ENCODE measurements around the gene PRKAR2B. TPM values are rescaled to one million over a fixed set of nuclear protein-coding genes. Genes with fewer than 3 reads are reported as not detected.

The PRKAR2B gene
- total RNA-seq, 3 donors from 2014 or later (not counting 1 experiment from before 2014, with no cell fraction given) = 2.1 to 14.3 (median 4.0) TPM

DNA sequence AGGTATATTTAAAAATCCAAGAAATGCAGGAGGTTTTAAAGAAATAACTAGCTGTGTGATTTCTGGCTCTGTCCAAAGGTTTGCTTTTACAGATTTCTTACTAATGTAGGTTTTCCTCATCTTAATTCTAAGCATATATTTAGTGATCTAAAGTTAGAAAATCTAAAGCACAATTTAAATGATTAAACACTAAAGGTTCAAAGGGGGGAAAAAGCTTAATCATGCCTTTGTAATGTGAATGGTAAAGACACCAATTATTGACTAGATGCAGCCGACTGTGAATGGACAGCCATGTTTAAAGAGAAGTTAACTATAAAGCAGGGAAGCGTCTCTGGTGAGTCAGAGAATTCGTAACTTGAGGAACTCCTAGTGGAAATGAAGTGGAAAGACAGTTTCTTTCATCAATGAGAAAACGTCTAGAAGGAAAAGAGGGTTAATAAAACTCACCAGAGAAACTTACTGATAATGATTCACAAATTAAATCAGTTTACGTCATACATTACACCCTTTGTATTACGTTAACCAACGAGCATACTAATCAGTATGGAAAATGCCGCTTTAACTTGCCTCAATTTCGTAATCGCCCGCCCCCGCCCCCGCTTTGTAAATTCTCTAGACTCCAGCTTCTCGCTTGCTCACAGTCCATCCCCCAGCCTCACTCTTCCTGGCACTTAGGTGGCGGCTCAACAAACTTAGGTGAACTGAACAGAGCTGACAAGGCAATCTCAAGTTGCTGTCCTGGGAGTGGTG lies 123.2 kb downstream of the PRKAR2B start:
- TF ChIP-seq, protein P1, sequence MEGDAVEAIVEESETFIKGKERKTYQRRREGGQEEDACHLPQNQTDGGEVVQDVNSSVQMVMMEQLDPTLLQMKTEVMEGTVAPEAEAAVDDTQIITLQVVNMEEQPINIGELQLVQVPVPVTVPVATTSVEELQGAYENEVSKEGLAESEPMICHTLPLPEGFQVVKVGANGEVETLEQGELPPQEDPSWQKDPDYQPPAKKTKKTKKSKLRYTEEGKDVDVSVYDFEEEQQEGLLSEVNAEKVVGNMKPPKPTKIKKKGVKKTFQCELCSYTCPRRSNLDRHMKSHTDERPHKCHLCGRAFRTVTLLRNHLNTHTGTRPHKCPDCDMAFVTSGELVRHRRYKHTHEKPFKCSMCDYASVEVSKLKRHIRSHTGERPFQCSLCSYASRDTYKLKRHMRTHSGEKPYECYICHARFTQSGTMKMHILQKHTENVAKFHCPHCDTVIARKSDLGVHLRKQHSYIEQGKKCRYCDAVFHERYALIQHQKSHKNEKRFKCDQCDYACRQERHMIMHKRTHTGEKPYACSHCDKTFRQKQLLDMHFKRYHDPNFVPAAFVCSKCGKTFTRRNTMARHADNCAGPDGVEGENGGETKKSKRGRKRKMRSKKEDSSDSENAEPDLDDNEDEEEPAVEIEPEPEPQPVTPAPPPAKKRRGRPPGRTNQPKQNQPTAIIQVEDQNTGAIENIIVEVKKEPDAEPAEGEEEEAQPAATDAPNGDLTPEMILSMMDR (IDR thresholded peaks at IDR 0.05) = peak; percentile 47
- Histone ChIP-seq H3K27ac (ENCODE audit: low read length) (peak overlapping the region; percentile 90), H3K4me3 (ENCODE audit: low read length) (peak overlapping the region; percentile 45), H3K9me3 (ENCODE audit: control insufficient read depth, insufficient read depth, low read length) (no peaks in the 10 kb centered on the region), H3K4me1 (ENCODE audit: control insufficient read depth, insufficient read depth, low read length) (peaks cover 10% of the 10 kb centered on the region), H3K27me3 (ENCODE audit: control insufficient read depth, insufficient read depth, low read length) (no peaks in the 10 kb centered on the region), H3K36me3 (ENCODE audit: control insufficient read depth, insufficient read depth, low read length) (no peaks in the 10 kb centered on the region)
- Mint-ChIP-seq H3K4me1 (peaks cover 28 to 40% of the 10 kb centered on the region in 2 donors), H3K27me3 (ENCODE audit: low read depth in 2 of 2) (peaks cover 4% of the 10 kb centered on the region in 2 donors), H3K27ac (peak overlapping the region; percentile 99 to 100), H3K4me3 (peak overlapping the region; percentile 95), H3K36me3 (no peaks in the 10 kb centered on the region), H3K9me3 (no peaks in the 10 kb centered on the region)
- intact Hi-C loops (cut with micrococcal nuclease) = loop anchor here (1.0 to 5.0 kb wide), 5 partner anchors 302 to 883 kb away; partner anchors contain the start of genes CCDC71L, DLD, NAMPT and PIK3CG
- peak; percentile 4 to 13 (median 5) for ATAC-seq
- DNase-seq = peak in 1 of 2 donors; percentile 87
- WGBS (ENCODE audit: insufficient coverage) = 0% methylated on average over 15 of the region's 15 CpGs

DNA sequence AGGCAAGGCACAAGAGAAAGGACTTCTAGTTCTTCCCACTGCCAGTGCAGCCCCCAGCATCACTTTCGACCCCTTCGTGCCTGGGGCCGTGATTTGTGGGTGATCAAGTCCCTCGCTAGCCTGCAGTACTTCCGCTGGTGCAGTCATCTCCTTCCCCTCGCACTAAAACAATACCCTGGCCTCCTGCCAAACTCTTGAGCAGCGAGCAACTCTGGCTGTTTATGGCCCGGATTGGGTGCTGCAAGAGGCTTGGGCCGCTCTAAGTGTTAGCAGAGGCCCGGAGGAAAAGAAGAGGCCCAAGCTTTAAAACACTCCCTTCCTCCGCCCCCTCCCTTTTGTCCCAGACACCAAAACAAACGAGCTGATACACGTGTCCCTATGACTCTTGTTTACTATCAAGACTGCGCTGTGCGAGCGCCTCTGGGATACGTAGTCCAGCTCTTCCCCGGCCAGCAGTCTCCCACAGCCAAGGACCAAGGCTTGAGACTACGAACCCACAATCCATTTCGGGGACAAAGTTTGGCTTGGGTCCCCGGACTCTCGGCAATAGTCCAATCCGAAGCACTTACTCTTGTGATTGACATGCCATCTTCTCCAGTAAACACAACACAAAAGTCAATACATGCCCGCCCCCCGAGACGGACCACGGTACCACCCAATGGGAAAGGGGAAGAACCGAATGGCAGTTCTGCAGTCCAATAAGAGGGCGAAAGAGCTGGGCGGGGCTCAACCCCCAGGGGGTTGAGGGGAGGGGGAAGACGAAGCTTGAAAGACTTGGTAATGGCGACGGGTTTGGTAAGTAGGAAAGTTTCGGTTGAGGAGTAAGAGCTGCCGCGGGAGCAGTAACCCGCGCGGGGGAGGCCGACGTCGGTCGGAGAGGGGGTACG lies 124.0 kb downstream of the PRKAR2B start, which contains the start of gene HBP1:
Gene HBP1 (plus strand): TSS at position 771 of the 887 bp plus-strand sequence. CDS start 10,891 bp downstream, outside the sequence.
- H3K27ac Mint-ChIP-seq = peak within 1 kb of the TSS; percentile 99 to 100
- intact Hi-C loops (cut with micrococcal nuclease) = loop anchor here (1.0 to 5.0 kb wide), 5 partner anchors 303 to 884 kb away; partner anchors contain the start of genes CCDC71L, DLD, NAMPT and PIK3CG
- peaks cover 36 to 49% of the 10 kb centered on the region in 2 donors for H3K4me1 Mint-ChIP-seq
- DNase-seq (peak; percentile 95 to 99), ATAC-seq (peak; percentile 74 to 90 (median 78))
- TF ChIP-seq, protein P1 (IDR thresholded peaks at IDR 0.05) = no peak
- Histone ChIP-seq H3K9me3 (ENCODE audit: control insufficient read depth, insufficient read depth, low read length) (no peaks in the 10 kb centered on the region), H3K36me3 (ENCODE audit: control insufficient read depth, insufficient read depth, low read length) (no peaks in the 10 kb centered on the region), H3K27ac (ENCODE audit: low read length) (peak within 1 kb of the TSS; percentile 99), H3K4me3 (ENCODE audit: low read length) (peak within 1 kb of the TSS; percentile 96), H3K4me1 (ENCODE audit: control insufficient read depth, insufficient read depth, low read length) (peaks cover 11% of the 10 kb centered on the region), H3K27me3 (ENCODE audit: control insufficient read depth, insufficient read depth, low read length) (no peaks in the 10 kb centered on the region)
- 0% methylated on average over 44 of the region's 44 CpGs for WGBS (ENCODE audit: insufficient coverage)
- no peaks in the 10 kb centered on the region for H3K9me3 Mint-ChIP-seq
- H3K27me3 Mint-ChIP-seq (ENCODE audit: low read depth in 2 of 2) = peaks cover 4% of the 10 kb centered on the region in 2 donors
- H3K4me3 Mint-ChIP-seq = peak within 1 kb of the TSS; percentile 95
- no peaks in the 10 kb centered on the region for H3K36me3 Mint-ChIP-seq

DNA sequence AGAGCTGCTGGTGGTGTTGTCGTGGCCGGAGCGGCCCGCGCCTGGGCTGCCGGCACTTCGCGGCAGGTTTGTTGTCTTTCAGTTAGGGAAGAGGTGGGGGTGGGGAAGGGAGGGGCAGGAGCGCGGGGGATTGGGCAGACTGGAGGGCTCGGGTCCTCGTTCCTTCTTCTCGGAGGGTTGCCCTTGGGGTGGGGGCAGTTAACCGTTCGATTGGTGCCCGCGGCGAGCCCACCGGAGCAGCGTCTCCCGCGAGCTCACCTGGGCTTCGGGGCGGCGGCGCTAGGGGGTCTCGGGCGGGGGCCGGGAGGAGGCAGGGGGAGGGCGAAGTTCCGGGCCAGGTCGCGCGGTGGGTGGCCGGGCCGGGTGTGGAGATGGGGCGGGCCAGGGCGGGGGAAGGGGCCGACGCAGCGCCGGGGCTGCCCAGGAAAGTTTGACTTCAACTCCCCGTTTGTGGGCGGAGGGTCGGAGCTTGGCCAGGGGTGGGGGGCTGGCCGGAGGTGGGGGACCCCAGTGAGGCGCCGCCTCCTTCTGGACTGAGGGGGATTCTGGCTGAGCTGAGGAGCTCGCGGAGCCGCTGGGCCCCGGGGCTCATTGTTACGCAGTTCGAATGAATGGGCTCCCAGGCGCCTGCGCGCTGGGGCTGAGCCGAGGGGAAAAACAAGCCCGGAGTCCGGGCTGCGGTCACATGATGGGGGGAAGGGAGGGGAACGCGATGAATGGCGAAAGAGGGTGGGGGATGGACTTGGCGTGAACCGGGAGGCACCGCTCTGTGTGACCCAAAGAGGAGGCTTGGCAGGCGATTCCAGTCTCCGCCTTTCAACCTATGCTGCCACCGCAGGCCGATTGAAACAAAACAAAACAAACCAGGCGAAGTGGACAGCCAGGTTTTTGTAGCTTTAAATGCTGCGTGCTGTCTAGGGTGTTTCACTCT lies 124.9 kb downstream of the PRKAR2B start:
- intact Hi-C loops (cut with micrococcal nuclease) = loop anchor here (2.0 to 5.0 kb wide), 4 partner anchors 507 to 885 kb away; partner anchors contain the start of genes CCDC71L, DLD and NAMPT
- DNase-seq = peak; percentile 89 to 91
- TF ChIP-seq, protein P1 (IDR thresholded peaks at IDR 0.05) = no peak
- peak overlapping the region; percentile 96 for H3K4me3 ChIP-seq (ENCODE audit: low read length)
- H3K27ac ChIP-seq (ENCODE audit: low read length) = peak overlapping the region; percentile 99
- no peaks in the 10 kb centered on the region for H3K9me3 ChIP-seq (ENCODE audit: control insufficient read depth, insufficient read depth, low read length)
- peak; percentile 34 to 47 (median 40) for ATAC-seq
- H3K27me3 ChIP-seq (ENCODE audit: control insufficient read depth, insufficient read depth, low read length) = no peaks in the 10 kb centered on the region
- Mint-ChIP-seq H3K9me3 (no peaks in the 10 kb centered on the region), H3K36me3 (no peaks in the 10 kb centered on the region), H3K27ac (peak overlapping the region; percentile 99 to 100), H3K27me3 (ENCODE audit: low read depth in 2 of 2) (peaks cover 4% of the 10 kb centered on the region in 2 donors), H3K4me1 (peaks cover 45 to 58% of the 10 kb centered on the region in 2 donors), H3K4me3 (peak overlapping the region; percentile 95)
- H3K4me1 ChIP-seq (ENCODE audit: control insufficient read depth, insufficient read depth, low read length) = peaks cover 11% of the 10 kb centered on the region
- under 1% methylated on average over 73 of the region's 73 CpGs for WGBS (ENCODE audit: insufficient coverage)
- no peaks in the 10 kb centered on the region for H3K36me3 ChIP-seq (ENCODE audit: control insufficient read depth, insufficient read depth, low read length)
